Measurements from ENCODE around the gene TUBA3E.
A peak's percentile ranks its signal among the peaks of the same experiment; 100 is the strongest.
"Not testable (repeated sequence)": the region's sequence is repeated elsewhere in the genome, so short reads cannot be mapped to it uniquely, and the experiment has no call there.

Gene TUBA3E

DNA sequence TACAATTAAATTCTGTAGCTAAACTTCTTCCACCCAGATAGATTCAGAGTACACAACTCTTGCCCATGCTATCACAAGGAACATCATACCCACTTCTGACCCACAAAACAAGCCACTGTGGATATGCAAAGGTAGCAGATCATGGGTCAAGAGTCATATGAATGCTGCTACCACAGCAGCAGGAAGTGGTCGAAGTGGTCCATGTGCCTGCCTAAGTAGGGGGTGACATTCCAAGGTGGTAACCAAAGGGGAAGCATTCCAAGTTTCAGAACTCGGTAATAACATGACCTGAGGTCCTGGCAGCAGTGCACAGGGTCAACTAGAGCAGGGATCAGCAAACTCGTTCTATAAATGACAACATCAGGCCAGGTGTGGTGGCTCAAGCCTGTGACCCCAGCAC, 5.8 kb downstream of the TUBA3E start:
- H3K27me3 ChIP-seq (ENCODE audit: control insufficient read depth, insufficient read depth, low read length, poor library complexity, severe bottlenecking); H3K4me1 ChIP-seq (ENCODE audit: control insufficient read depth, insufficient read depth, low read length); H3K4me3 ChIP-seq (ENCODE audit: insufficient read depth, low read depth, low read length); H3K36me3 ChIP-seq (ENCODE audit: control insufficient read depth, insufficient read depth, low read length); H3K9me3 ChIP-seq (ENCODE audit: control insufficient read depth, low read length); H3K27ac ChIP-seq (ENCODE audit: insufficient read depth, low read depth, low read length, poor library complexity, severe bottlenecking): not testable (repeated sequence)
- WGBS, 2 experiments, result 80 to 85% methylated on average over 3 of the region's 3 CpGs

DNA sequence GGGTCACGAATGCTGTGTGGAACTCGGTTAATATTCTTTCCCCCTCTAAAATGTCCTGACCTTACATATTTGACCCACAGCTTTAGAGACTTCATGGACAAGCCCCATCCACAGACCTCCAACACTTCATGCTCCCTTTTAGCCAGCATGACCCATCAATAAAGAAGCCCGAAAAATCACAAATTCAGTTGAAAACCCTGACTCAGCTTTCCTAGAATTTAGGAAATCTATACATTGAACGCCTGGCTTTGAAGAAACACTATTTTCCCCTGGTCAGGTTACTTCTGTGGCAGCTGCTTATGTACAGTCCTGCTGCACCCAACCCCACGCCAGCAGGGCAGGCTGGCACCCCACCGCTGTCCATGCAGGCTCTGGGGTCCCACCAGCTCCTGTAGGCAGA, 6.9 kb downstream of the TUBA3E start:
- H3K4me1 ChIP-seq (ENCODE audit: control insufficient read depth, insufficient read depth, low read length); H3K36me3 ChIP-seq (ENCODE audit: control insufficient read depth, insufficient read depth, low read length); H3K9me3 ChIP-seq (ENCODE audit: control insufficient read depth, low read length); H3K27me3 ChIP-seq (ENCODE audit: control insufficient read depth, insufficient read depth, low read length, poor library complexity, severe bottlenecking); H3K27ac ChIP-seq (ENCODE audit: insufficient read depth, low read depth, low read length, poor library complexity, severe bottlenecking); H3K4me3 ChIP-seq (ENCODE audit: insufficient read depth, low read depth, low read length): not testable (repeated sequence)
- 90 to 93% methylated on average over 6 of the region's 6 CpGs for WGBS, 2 experiments

GRCh38 chr2:130190237-130190636, 8.0 kb downstream of the TUBA3E start:
- Histone ChIP-seq H3K4me1 (ENCODE audit: control insufficient read depth, insufficient read depth, low read length) (no peaks in the 10 kb centered on the region), H3K36me3 (ENCODE audit: control insufficient read depth, insufficient read depth, low read length) (no peaks in the 10 kb centered on the region), H3K27ac (ENCODE audit: insufficient read depth, low read depth, low read length, poor library complexity, severe bottlenecking) (no peak overlapping the region), H3K9me3 (ENCODE audit: control insufficient read depth, low read length) (no peaks in the 10 kb centered on the region), H3K27me3 (ENCODE audit: control insufficient read depth, insufficient read depth, low read length, poor library complexity, severe bottlenecking) (no peaks in the 10 kb centered on the region), H3K4me3 (ENCODE audit: insufficient read depth, low read depth, low read length) (no peak overlapping the region)
- WGBS, 2 experiments, result 93 to 95% methylated on average over 15 of the region's 15 CpGs

- H3K36me3 ChIP-seq (ENCODE audit: control insufficient read depth, insufficient read depth, low read length); H3K4me1 ChIP-seq (ENCODE audit: control insufficient read depth, insufficient read depth, low read length); H3K27me3 ChIP-seq (ENCODE audit: control insufficient read depth, insufficient read depth, low read length, poor library complexity, severe bottlenecking); H3K27ac ChIP-seq (ENCODE audit: insufficient read depth, low read depth, low read length, poor library complexity, severe bottlenecking); H3K9me3 ChIP-seq (ENCODE audit: control insufficient read depth, low read length); H3K4me3 ChIP-seq (ENCODE audit: insufficient read depth, low read depth, low read length): not testable (repeated sequence)
- 92% methylated on average over 3 to 4 of the region's 4 CpGs for WGBS, 2 experiments
These were observed 9.3 kb downstream of the TUBA3E start for GRCh38 chr2:130188958-130189357.

GRCh38 chr2:130187859-130188792, 10.1 kb downstream of the TUBA3E start:
- not testable (repeated sequence) for H3K4me1 ChIP-seq (ENCODE audit: control insufficient read depth, insufficient read depth, low read length); H3K9me3 ChIP-seq (ENCODE audit: control insufficient read depth, low read length); H3K27ac ChIP-seq (ENCODE audit: insufficient read depth, low read depth, low read length, poor library complexity, severe bottlenecking); H3K36me3 ChIP-seq (ENCODE audit: control insufficient read depth, insufficient read depth, low read length); H3K4me3 ChIP-seq (ENCODE audit: insufficient read depth, low read depth, low read length); H3K27me3 ChIP-seq (ENCODE audit: control insufficient read depth, insufficient read depth, low read length, poor library complexity, severe bottlenecking)
- WGBS, 2 experiments, result 91% methylated on average over 17 of the region's 17 CpGs

DNA sequence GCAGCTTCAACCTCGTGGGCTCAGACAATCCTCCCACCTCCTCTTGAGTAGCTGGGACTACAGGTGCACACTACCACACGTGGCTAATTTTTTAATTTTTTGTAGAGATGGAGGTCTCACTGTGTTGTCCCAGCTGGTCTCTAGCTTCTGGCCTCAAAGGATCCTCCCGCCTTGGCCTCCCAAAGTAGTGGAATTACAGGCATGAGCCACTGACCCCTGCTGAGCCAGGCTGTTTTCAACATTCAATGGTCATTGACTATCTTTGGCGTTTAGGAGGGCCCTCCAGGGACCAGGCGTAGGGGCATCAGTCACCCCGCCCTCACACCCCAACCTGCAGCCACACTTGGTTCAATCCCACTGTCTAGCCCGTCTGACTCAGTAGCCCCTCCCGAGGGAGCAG, 11.0 kb downstream of the TUBA3E start:
- Histone ChIP-seq H3K4me3 (ENCODE audit: insufficient read depth, low read depth, low read length) (no peak overlapping the region), H3K27ac (ENCODE audit: insufficient read depth, low read depth, low read length, poor library complexity, severe bottlenecking) (no peak overlapping the region), H3K9me3 (ENCODE audit: control insufficient read depth, low read length) (no peaks in the 10 kb centered on the region), H3K27me3 (ENCODE audit: control insufficient read depth, insufficient read depth, low read length, poor library complexity, severe bottlenecking) (no peaks in the 10 kb centered on the region), H3K36me3 (ENCODE audit: control insufficient read depth, insufficient read depth, low read length) (no peaks in the 10 kb centered on the region), H3K4me1 (ENCODE audit: control insufficient read depth, insufficient read depth, low read length) (peaks cover 11% of the 10 kb centered on the region)
- WGBS, 2 experiments, result 92 to 95% methylated on average over 6 of the region's 8 CpGs

GRCh38 chr2:130186391-130186790, 11.8 kb downstream of the TUBA3E start:
- Histone ChIP-seq H3K4me3 (ENCODE audit: insufficient read depth, low read depth, low read length) (no peak overlapping the region), H3K36me3 (ENCODE audit: control insufficient read depth, insufficient read depth, low read length) (no peaks in the 10 kb centered on the region), H3K27ac (ENCODE audit: insufficient read depth, low read depth, low read length, poor library complexity, severe bottlenecking) (no peak overlapping the region), H3K27me3 (ENCODE audit: control insufficient read depth, insufficient read depth, low read length, poor library complexity, severe bottlenecking) (no peaks in the 10 kb centered on the region), H3K4me1 (ENCODE audit: control insufficient read depth, insufficient read depth, low read length) (peaks cover 11% of the 10 kb centered on the region), H3K9me3 (ENCODE audit: control insufficient read depth, low read length) (no peaks in the 10 kb centered on the region)
- 94 to 96% methylated on average over 5 of the region's 5 CpGs for WGBS, 2 experiments

GRCh38 chr2:130185896-130186295, 12.3 kb downstream of the TUBA3E start:
- Histone ChIP-seq H3K27me3 (ENCODE audit: control insufficient read depth, insufficient read depth, low read length, poor library complexity, severe bottlenecking) (no peaks in the 10 kb centered on the region), H3K4me3 (ENCODE audit: insufficient read depth, low read depth, low read length) (no peak overlapping the region), H3K9me3 (ENCODE audit: control insufficient read depth, low read length) (no peaks in the 10 kb centered on the region), H3K27ac (ENCODE audit: insufficient read depth, low read depth, low read length, poor library complexity, severe bottlenecking) (no peak overlapping the region), H3K36me3 (ENCODE audit: control insufficient read depth, insufficient read depth, low read length) (no peaks in the 10 kb centered on the region), H3K4me1 (ENCODE audit: control insufficient read depth, insufficient read depth, low read length) (peaks cover 11% of the 10 kb centered on the region)
- 96 to 98% methylated on average over 4 of the region's 4 CpGs for WGBS, 2 experiments

DNA sequence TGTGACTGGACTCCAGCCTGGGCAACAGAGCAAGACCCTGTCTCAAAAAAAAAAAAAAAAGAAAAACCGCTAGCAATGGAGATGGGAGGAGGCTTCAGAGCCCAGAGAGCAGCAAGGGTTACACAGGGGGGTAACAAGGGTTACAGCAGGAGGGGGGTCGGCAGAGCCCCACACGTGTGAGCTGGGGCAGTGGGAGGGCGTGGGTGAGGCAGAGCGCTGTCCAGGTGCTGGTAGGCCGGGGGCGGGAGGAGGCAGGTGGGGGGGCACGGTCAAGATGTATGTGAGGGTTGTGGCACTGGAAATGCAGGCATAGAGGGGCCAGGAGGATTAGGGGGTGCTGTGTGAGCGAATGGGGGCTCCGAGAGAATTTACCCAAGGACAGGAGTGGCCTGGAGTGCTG, 12.8 kb downstream of the TUBA3E start:
- no peaks in the 10 kb centered on the region for H3K27me3 ChIP-seq (ENCODE audit: control insufficient read depth, insufficient read depth, low read length, poor library complexity, severe bottlenecking)
- H3K27ac ChIP-seq (ENCODE audit: insufficient read depth, low read depth, low read length, poor library complexity, severe bottlenecking), result no peak overlapping the region
- H3K4me3 ChIP-seq (ENCODE audit: insufficient read depth, low read depth, low read length), result no peak overlapping the region
- H3K36me3 ChIP-seq (ENCODE audit: control insufficient read depth, insufficient read depth, low read length), result no peaks in the 10 kb centered on the region
- H3K9me3 ChIP-seq (ENCODE audit: control insufficient read depth, low read length), result no peaks in the 10 kb centered on the region
- H3K4me1 ChIP-seq (ENCODE audit: control insufficient read depth, insufficient read depth, low read length), result peaks cover 11% of the 10 kb centered on the region
- 91 to 96% methylated on average over 10 of the region's 10 CpGs for WGBS, 2 experiments

GRCh38 chr2:130183512-130184373, 14.5 kb downstream of the TUBA3E start:
- WGBS, 2 experiments, result 57 to 61% methylated on average over 26 of the region's 26 CpGs

More at GRCh38 chr2:130183512-130184373, 14.5 kb downstream of the TUBA3E start:
- peak overlapping the region; percentile 16 for H3K4me3 ChIP-seq (ENCODE audit: insufficient read depth, low read depth, low read length)
- H3K36me3 ChIP-seq (ENCODE audit: control insufficient read depth, insufficient read depth, low read length), result no peaks in the 10 kb centered on the region
- H3K27me3 ChIP-seq (ENCODE audit: control insufficient read depth, insufficient read depth, low read length, poor library complexity, severe bottlenecking), result no peaks in the 10 kb centered on the region
- H3K9me3 ChIP-seq (ENCODE audit: control insufficient read depth, low read length), result no peaks in the 10 kb centered on the region
- peak overlapping the region; percentile 50 for H3K27ac ChIP-seq (ENCODE audit: insufficient read depth, low read depth, low read length, poor library complexity, severe bottlenecking)
- H3K4me1 ChIP-seq (ENCODE audit: control insufficient read depth, insufficient read depth, low read length), result peaks cover 11% of the 10 kb centered on the region
